ENCODE measurements around the gene AMOT.

Gene AMOT

DNA sequence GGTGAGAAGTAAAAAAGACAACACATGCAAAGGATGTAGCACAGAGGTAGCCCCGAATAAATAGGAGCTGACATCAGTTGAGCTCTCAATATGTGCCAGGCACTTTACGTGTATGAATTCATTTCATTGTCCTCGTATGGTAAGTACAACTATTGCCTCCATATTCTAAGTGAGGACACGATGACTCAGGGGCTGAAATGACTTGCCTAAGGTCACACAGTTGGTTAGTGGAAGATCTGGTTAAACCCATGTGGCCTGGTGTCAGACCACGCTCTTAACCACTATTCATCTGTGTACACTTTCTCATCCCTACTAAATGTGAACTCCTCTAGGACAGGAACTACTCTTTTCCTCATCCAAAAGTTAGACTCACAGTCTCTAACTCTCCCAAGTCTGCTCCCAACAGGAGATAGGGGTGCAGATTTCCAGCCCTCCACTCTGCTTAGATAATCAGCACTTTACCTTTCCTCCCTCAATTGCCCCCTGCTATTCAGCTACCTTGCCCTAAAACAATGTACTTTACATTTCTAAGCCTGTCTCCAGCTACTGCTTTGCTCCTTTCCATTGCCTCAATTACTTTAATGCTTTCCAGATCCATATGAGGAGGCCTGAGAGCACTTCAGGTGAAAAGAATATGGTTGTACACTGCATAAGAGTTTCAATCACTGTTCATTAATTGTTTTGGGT lies 102.1 kb downstream of the AMOT start:
- DNase-seq (ENCODE audit: extremely low read depth, low read depth): no peak
- TF ChIP-seq CTCF (IDR thresholded peaks at IDR 0.05; ENCODE audit: low read depth, low read length): no peak

GRCh38 chrX:112736310-112736709 lies 104.3 kb downstream of the AMOT start:
- no peak for DNase-seq (ENCODE audit: extremely low read depth, low read depth)
- TF ChIP-seq CTCF (IDR thresholded peaks at IDR 0.05; ENCODE audit: low read depth, low read length): no peak

GRCh38 chrX:112735147-112735546 lies 105.5 kb downstream of the AMOT start:
- TF ChIP-seq CTCF (IDR thresholded peaks at IDR 0.05; ENCODE audit: low read depth, low read length): no peak
- DNase-seq (ENCODE audit: extremely low read depth, low read depth): no peak

- no peak for TF ChIP-seq CTCF (IDR thresholded peaks at IDR 0.05; ENCODE audit: low read depth, low read length)
- no peak for DNase-seq (ENCODE audit: extremely low read depth, low read depth)
These were observed 106.3 kb downstream of the AMOT start for GRCh38 chrX:112734290-112734689.

- peak; percentile 36 for TF ChIP-seq CTCF (IDR thresholded peaks at IDR 0.05; ENCODE audit: low read depth, low read length)
- DNase-seq (ENCODE audit: extremely low read depth, low read depth): no peak
These were observed 108.8 kb downstream of the AMOT start for GRCh38 chrX:112731793-112732192.
